ENCODE measurements around the gene BCAP29.

The BCAP29 gene

DNA sequence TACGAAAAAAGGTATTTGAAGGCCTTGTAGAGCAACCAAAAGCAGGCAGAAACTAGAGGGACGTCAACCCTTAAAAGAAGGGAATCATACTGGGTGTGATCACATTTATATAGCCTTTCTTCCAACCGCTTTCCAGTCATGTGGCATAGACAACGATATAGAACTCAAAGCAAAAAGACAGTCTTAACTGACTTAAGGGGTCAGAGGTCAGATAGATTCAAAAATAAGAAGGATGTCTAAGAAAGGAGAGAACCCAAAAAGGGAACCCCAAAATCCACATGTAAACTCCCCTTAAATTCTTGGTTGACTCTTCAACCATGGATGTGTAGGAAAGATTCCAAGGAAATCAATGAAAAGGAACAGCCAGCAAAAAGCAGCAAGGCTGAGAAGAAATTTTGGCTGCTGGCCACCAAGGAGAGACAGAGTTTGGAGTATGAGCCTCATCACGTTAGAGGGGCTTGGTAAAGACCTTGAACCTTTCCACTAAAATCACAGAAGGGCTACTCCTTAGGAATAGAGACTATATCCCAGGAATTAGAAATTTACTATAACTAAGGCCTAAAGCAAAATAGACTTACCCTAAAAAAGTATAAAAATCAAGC is 8.6 kb downstream of the BCAP29 start:
- Histone ChIP-seq H3K9me3 (ENCODE audit: control insufficient read depth, low read depth, low read length) (no peaks in the 10 kb centered on the region), H3K36me3 (ENCODE audit: control insufficient read depth, low read depth, low read length) (no peaks in the 10 kb centered on the region), H3K27ac (ENCODE audit: low read length) (no peak overlapping the region)

GRCh38 chr7:107591421-107591820 is 11.4 kb downstream of the BCAP29 start:
- Histone ChIP-seq H3K27ac (ENCODE audit: low read length) (no peak overlapping the region), H3K4me1 (ENCODE audit: control insufficient read depth, low read depth, low read length) (no peaks in the 10 kb centered on the region), H3K27me3 (ENCODE audit: control insufficient read depth, insufficient read depth, low read length) (no peaks in the 10 kb centered on the region), H3K9me3 (ENCODE audit: control insufficient read depth, low read depth, low read length) (no peaks in the 10 kb centered on the region), H3K4me3 (ENCODE audit: low read length) (no peak overlapping the region), H3K36me3 (ENCODE audit: control insufficient read depth, low read depth, low read length) (no peaks in the 10 kb centered on the region), H3K9ac (ENCODE audit: low read length) (no peak overlapping the region)

More for the DNA sequence above, 8.6 kb downstream of the BCAP29 start:
- H3K27me3 ChIP-seq (ENCODE audit: control insufficient read depth, insufficient read depth, low read length) = no peaks in the 10 kb centered on the region
- no peak overlapping the region for H3K4me3 ChIP-seq (ENCODE audit: low read length)
- no peaks in the 10 kb centered on the region for H3K4me1 ChIP-seq (ENCODE audit: control insufficient read depth, low read depth, low read length)
- no peak overlapping the region for H3K9ac ChIP-seq (ENCODE audit: low read length)

GRCh38 chr7:107592361-107593024 is 12.4 kb downstream of the BCAP29 start:
- Histone ChIP-seq H3K9me3 (ENCODE audit: control insufficient read depth, low read depth, low read length) (no peaks in the 10 kb centered on the region), H3K9ac (ENCODE audit: low read length) (no peak overlapping the region), H3K27me3 (ENCODE audit: control insufficient read depth, insufficient read depth, low read length) (no peaks in the 10 kb centered on the region), H3K4me3 (ENCODE audit: low read length) (no peak overlapping the region), H3K27ac (ENCODE audit: low read length) (no peak overlapping the region), H3K36me3 (ENCODE audit: control insufficient read depth, low read depth, low read length) (no peaks in the 10 kb centered on the region), H3K4me1 (ENCODE audit: control insufficient read depth, low read depth, low read length) (no peaks in the 10 kb centered on the region)

DNA sequence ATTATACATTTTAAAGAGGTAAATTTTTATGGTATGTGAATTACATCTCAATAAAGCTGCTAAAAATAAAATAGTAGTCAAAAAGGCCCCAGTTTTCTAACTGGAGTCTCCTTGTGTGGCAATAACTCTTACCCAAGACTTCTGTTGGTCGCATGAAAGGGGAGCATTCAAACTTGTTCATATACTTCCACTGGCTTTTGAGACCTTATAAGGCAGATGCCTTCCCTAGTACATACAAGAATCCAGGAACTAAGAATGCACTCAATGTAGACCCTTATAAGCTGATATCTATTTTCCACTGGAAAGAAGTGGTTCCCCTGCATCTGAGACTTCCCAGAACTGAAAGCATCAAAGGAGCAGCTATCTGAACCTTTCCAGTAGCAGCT is 13.0 kb downstream of the BCAP29 start:
- H3K9ac ChIP-seq (ENCODE audit: low read length) = no peak overlapping the region
- no peaks in the 10 kb centered on the region for H3K4me1 ChIP-seq (ENCODE audit: control insufficient read depth, low read depth, low read length)
- no peak overlapping the region for H3K27ac ChIP-seq (ENCODE audit: low read length)

DNA sequence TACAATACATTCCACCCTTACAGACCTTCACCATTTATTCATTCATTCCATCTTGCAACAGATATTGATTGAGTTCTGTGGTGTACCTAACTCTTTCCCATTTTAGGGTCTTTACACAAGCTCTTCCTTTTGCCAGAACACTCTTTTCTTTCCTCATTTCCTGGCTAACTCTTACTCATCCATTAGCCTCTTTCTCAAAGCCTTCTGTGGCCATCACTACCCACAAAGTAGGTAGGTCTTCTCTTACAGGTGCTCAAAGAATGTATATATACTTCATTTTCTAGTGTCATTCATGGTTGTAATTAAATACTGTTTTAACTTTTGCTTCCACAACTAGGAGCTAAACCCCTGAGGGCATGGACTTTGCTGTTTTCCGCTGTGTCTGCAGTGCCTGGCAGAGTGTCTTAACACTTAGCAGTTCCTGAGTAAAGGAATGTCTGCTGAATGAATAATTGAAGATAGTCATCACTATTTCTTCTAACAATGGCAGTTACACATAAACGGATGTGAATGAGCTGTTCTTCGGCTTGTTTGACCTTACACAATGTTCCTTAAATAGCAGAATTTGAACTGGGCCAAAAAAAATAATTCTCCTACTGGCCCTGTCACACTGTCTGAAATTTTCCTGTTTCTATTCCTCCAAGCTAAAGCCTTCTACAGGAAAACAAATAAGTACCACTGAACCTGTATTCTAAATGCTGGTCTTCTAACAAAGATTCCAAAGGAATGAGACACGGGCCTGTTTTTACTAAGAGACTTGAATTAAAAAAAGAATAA is 15.1 kb downstream of the BCAP29 start:
- Histone ChIP-seq H3K9me3 (ENCODE audit: control insufficient read depth, low read depth, low read length) (no peaks in the 10 kb centered on the region), H3K9ac (ENCODE audit: low read length) (no peak overlapping the region), H3K27ac (ENCODE audit: low read length) (no peak overlapping the region), H3K27me3 (ENCODE audit: control insufficient read depth, insufficient read depth, low read length) (no peaks in the 10 kb centered on the region), H3K4me1 (ENCODE audit: control insufficient read depth, low read depth, low read length) (no peaks in the 10 kb centered on the region), H3K4me3 (ENCODE audit: low read length) (no peak overlapping the region), H3K36me3 (ENCODE audit: control insufficient read depth, low read depth, low read length) (no peaks in the 10 kb centered on the region)

More for the DNA sequence above, 13.0 kb downstream of the BCAP29 start:
- Histone ChIP-seq H3K9me3 (ENCODE audit: control insufficient read depth, low read depth, low read length) (no peaks in the 10 kb centered on the region), H3K27me3 (ENCODE audit: control insufficient read depth, insufficient read depth, low read length) (no peaks in the 10 kb centered on the region), H3K4me3 (ENCODE audit: low read length) (no peak overlapping the region), H3K36me3 (ENCODE audit: control insufficient read depth, low read depth, low read length) (no peaks in the 10 kb centered on the region)

DNA sequence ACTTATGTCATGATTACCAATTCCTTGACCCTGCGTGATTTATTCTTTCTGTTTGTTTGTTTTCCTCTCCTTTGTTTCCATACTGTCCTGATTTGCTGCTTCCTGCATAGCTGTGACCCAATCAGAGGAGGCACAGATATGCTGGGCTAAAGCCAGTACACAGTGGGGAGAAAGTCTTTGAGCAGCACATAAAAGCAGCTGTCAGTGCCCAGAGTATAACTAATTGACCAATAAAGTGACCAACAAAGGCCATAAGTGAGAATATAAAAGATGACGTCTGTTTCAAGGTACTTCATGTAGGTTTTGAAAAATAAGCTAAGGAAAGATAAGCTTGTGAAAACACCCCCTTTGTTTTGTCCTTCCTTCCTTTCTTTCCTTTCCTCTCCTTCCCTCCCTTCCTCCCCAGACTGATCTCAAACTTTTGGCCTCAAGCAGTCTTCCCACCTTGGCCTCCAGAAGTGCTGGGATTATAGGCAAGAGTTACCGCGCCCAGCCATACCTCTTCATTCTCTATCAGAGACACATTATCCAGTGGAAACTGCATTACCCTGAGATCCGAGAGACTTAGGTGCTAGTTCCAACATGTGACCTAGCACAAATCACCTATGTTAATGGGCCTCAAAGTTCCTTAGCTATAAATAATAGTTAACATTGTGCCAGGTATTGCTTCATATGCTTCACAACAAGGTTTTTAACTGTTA is 17.0 kb downstream of the BCAP29 start:
- Histone ChIP-seq H3K4me3 (ENCODE audit: low read length) (no peak overlapping the region), H3K27ac (ENCODE audit: low read length) (no peak overlapping the region)

DNA sequence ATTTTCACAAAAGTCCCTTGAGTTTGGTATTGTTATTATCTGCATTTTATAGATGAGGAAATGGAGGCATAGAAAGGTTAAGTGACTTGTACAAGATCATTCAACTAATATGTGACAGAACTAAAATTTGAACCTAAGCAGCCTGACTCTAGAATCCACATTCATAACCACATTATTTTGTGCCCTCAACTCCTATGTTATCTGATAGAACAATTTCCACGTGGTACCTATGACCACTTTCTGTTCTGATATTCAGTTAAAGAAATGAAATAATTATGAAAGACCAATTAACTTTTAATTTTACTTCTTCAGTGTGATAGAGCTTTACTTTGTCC is 17.5 kb downstream of the BCAP29 start:
- Histone ChIP-seq H3K27me3 (ENCODE audit: control insufficient read depth, insufficient read depth, low read length) (no peaks in the 10 kb centered on the region), H3K4me3 (ENCODE audit: low read length) (no peak overlapping the region), H3K27ac (ENCODE audit: low read length) (no peak overlapping the region), H3K36me3 (ENCODE audit: control insufficient read depth, low read depth, low read length) (no peaks in the 10 kb centered on the region), H3K9me3 (ENCODE audit: control insufficient read depth, low read depth, low read length) (no peaks in the 10 kb centered on the region), H3K9ac (ENCODE audit: low read length) (no peak overlapping the region), H3K4me1 (ENCODE audit: control insufficient read depth, low read depth, low read length) (no peaks in the 10 kb centered on the region)

More for the DNA sequence above, 17.0 kb downstream of the BCAP29 start:
- no peaks in the 10 kb centered on the region for H3K4me1 ChIP-seq (ENCODE audit: control insufficient read depth, low read depth, low read length)
- H3K27me3 ChIP-seq (ENCODE audit: control insufficient read depth, insufficient read depth, low read length) = no peaks in the 10 kb centered on the region
- no peak overlapping the region for H3K9ac ChIP-seq (ENCODE audit: low read length)
- no peaks in the 10 kb centered on the region for H3K36me3 ChIP-seq (ENCODE audit: control insufficient read depth, low read depth, low read length)
- no peaks in the 10 kb centered on the region for H3K9me3 ChIP-seq (ENCODE audit: control insufficient read depth, low read depth, low read length)

GRCh38 chr7:107597953-107598352 is 17.9 kb downstream of the BCAP29 start:
- no peaks in the 10 kb centered on the region for H3K9me3 ChIP-seq (ENCODE audit: control insufficient read depth, low read depth, low read length)
- H3K27ac ChIP-seq (ENCODE audit: low read length) = no peak overlapping the region
- H3K9ac ChIP-seq (ENCODE audit: low read length) = no peak overlapping the region
- H3K4me1 ChIP-seq (ENCODE audit: control insufficient read depth, low read depth, low read length) = no peaks in the 10 kb centered on the region
- no peaks in the 10 kb centered on the region for H3K27me3 ChIP-seq (ENCODE audit: control insufficient read depth, insufficient read depth, low read length)
- no peak overlapping the region for H3K4me3 ChIP-seq (ENCODE audit: low read length)
- H3K36me3 ChIP-seq (ENCODE audit: control insufficient read depth, low read depth, low read length) = no peaks in the 10 kb centered on the region

DNA sequence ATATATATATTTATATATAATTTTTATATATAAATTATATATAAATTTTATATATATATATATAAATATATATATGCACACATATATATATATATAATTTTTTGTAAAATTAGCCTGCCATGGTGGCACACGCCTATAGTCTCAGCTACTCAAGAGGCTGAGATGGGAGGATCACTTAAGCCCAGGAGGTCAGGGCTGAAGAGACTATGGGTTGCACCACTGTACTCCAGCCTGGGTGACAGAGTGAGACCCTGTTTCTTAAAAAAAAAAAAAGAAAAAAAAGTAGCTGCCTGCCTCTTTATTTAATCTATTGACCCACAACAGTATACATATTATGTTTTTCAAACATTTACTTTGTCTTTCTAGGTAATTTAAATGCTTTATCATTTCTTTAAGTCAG is 19.2 kb downstream of the BCAP29 start:
- H3K36me3 ChIP-seq (ENCODE audit: control insufficient read depth, low read depth, low read length) = no peaks in the 10 kb centered on the region
- no peak overlapping the region for H3K27ac ChIP-seq (ENCODE audit: low read length)
- no peaks in the 10 kb centered on the region for H3K4me1 ChIP-seq (ENCODE audit: control insufficient read depth, low read depth, low read length)
- no peaks in the 10 kb centered on the region for H3K27me3 ChIP-seq (ENCODE audit: control insufficient read depth, insufficient read depth, low read length)
- H3K4me3 ChIP-seq (ENCODE audit: low read length) = no peak overlapping the region
- no peak overlapping the region for H3K9ac ChIP-seq (ENCODE audit: low read length)
- no peaks in the 10 kb centered on the region for H3K9me3 ChIP-seq (ENCODE audit: control insufficient read depth, low read depth, low read length)

- H3K4me3 ChIP-seq (ENCODE audit: low read length) = no peak overlapping the region
- no peak overlapping the region for H3K9ac ChIP-seq (ENCODE audit: low read length)
- H3K27me3 ChIP-seq (ENCODE audit: control insufficient read depth, insufficient read depth, low read length) = no peaks in the 10 kb centered on the region
- no peaks in the 10 kb centered on the region for H3K4me1 ChIP-seq (ENCODE audit: control insufficient read depth, low read depth, low read length)
- no peak overlapping the region for H3K27ac ChIP-seq (ENCODE audit: low read length)
- H3K36me3 ChIP-seq (ENCODE audit: control insufficient read depth, low read depth, low read length) = no peaks in the 10 kb centered on the region
- no peaks in the 10 kb centered on the region for H3K9me3 ChIP-seq (ENCODE audit: control insufficient read depth, low read depth, low read length)
These were observed 20.8 kb downstream of the BCAP29 start for GRCh38 chr7:107600816-107601215.

- no peaks in the 10 kb centered on the region for H3K4me1 ChIP-seq (ENCODE audit: control insufficient read depth, low read depth, low read length)
- peaks cover 3% of the 10 kb centered on the region for H3K36me3 ChIP-seq (ENCODE audit: control insufficient read depth, low read depth, low read length)
- no peaks in the 10 kb centered on the region for H3K27me3 ChIP-seq (ENCODE audit: control insufficient read depth, insufficient read depth, low read length)
- H3K27ac ChIP-seq (ENCODE audit: low read length) = no peak overlapping the region
- no peaks in the 10 kb centered on the region for H3K9me3 ChIP-seq (ENCODE audit: control insufficient read depth, low read depth, low read length)
- H3K9ac ChIP-seq (ENCODE audit: low read length) = no peak overlapping the region
- no peak overlapping the region for H3K4me3 ChIP-seq (ENCODE audit: low read length)
These were observed 25.3 kb downstream of the BCAP29 start for GRCh38 chr7:107605218-107605815.

Data from iPS-18a (cell line).